HG03439 (cell line): ENCODE data around the gene PTPRD.
"Not testable (repeated sequence)": the region's sequence is repeated elsewhere in the genome, so short reads cannot be mapped to it uniquely, and the experiment has no call there.

Experiments used
- ATAC-seq: cut with Tn5 transposase; IDR thresholded peaks from one replicate; pipeline ENCODE4 v1.9.1; 2021; ENCODE audit warnings: mild to moderate bottlenecking, moderate library complexity; ENCODE audit not compliant: unreplicated experiment

PTPRD gene

DNA sequence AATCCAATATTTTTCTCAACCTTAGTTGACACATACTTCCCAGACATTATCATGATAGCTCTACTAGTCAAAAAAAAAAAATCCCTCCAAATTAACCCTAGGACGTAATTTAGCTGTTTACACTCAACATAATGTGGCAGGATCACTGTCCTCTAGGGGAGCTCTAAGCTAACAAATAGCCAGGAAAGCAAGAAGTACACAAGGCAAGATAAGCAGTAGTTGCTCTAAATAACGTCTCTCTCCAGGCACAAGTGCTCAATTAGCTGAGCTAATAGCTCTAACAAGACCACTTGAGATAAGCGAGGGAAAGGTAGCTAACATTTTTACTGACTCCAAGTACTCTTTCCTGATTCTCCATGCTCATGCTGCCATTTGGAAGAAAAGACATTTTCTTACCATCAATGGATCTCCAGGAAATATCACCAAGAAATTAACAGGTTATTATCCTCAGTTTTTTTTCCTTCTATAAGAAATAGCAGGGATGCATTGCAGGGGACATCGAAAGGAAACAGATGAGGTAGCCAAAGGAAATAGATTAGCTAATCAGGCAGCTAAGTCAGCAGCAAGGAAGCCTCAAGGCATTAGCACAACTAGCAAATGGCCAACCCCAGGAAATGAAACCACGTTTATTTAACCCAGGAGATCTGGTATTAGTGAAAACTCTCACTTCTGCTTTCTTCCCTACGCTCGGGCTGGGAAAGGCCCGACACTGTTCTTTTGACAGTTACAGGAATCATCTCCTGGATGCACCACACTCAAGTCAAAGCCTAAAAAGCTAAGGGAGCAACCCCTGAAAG, 614.1 kb downstream of the PTPRD start:
- no peak for ATAC-seq

GRCh38 chr9:9997585-9997984, 615.2 kb downstream of the PTPRD start:
- ATAC-seq = no peak

DNA sequence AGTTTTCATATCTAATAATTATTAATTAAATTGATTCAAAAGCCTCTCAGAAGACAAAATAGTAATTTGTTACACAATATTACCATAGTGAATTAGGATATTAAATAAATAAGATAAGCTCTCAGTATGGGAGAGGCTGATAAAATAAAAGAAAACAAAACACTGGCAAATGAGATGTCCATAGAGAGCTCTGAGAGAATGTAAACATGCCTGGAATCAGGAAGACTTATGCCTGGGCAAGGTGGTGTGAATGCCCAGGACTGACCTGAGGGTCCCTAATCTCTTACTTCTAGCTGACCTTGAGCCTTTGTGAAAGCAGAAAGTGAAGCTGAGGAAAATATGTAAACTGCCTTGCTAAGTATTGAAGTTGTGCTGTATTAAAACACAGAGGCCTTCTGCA, 616.5 kb downstream of the PTPRD start:
- no peak for ATAC-seq

- no peak for ATAC-seq
Observed at GRCh38 chr9:9992936-9993335, 619.9 kb downstream of the PTPRD start.

DNA sequence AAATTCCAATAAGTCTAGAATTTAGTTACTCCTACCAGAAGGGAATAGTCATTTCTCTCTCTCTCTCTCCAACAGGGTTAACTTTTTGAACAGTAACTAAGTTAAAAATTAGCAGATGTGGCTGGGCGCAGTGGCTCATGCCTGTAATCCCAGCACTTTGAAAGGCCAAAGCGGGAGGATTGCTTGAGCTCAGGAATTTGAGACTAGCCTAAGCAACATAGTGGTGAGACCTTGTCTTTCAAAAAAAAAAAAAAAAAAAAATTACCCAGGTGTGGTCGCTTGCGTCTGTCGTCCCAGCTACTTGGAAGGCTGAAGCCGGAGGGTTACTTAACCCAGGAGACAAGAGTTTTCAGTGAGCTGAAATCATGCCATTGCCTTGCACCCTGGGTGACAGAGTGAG, 639.7 kb downstream of the PTPRD start:
- no peak for ATAC-seq

DNA sequence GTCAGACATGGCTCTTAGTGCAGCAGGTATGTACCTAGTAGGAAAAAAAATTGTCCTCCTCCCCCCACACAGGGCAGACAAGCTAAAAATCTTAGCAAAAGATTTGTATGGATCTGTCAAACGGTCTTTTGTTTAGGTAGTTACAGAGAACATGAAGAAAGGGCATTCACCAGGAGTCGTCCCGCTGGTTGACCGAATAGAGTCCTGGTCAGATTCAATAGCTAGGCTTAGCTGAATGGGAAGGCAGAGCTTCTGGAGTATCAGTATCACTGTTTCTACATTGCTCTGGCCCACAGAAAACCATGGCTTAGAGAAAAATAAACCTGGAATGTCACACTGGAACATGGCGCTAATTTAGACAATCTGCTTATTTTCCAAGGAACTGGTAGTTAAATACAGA, 642.3 kb downstream of the PTPRD start:
- ATAC-seq = no peak

DNA sequence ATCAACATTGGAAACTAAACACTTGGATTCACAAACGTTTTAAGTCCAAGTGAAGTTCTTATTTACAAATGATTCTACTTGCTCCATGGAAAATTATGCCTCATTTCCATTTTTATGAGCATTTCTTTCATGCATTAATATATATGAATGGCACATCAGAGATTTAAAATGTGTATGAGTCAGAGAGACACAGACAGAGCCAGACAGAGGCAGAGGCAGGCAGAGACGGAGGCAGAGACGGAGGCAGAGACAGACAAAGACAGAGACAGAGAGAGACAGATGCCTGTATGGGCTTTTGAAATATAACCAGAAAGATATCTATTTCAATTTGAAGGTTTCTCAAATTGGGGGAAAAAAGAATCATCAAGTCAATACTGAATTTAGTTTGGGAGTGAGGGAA, 649.0 kb downstream of the PTPRD start:
- no peak for ATAC-seq

DNA sequence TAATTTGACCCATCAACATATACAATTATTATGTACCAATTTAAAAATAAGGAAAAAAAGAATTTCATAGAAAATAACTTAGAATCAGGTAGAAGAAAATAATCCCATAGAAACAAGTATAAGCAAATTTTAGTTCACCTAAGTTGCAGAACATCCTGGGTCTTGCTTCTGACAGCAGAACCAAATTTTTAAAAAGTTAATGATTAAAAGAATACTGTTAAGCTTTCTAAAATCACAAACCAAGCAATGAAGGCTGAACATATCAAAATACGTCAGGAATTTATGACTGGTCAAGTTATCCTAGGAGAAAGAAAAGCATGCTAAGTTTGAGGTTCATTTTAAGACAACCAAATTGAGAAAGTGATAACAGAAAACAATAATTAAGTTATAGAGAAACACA, 650.9 kb downstream of the PTPRD start:
- no peak for ATAC-seq

GRCh38 chr9:9961487-9961886, 651.3 kb downstream of the PTPRD start:
- ATAC-seq = no peak

DNA sequence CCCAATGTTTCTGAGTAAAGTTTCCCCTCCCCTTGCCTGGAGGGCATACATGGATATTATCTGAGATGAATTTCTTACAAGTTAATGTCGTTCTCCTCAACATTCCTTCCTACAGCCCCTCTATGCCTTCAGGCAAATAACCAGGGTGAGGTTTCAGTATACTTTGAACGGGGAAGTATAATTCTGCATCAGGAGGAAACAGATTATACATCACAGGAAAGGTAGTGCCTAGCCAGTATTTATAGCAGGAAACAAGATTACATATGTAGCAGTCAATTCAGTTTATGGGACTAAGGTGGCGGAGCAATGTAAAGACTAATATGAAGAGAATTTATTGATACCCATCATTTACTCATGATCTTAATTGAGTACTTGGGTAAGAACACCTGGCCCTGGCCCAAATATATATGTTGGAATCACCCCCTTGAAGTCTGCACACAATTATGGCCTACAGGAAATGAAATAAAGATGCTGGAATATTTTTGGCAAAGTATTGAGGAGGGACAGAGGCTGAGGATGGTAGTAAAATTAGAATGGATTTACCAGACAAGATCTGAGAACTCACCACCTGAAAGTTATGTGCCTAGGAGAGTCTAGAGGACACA, 661.1 kb downstream of the PTPRD start:
- ATAC-seq = no peak

DNA sequence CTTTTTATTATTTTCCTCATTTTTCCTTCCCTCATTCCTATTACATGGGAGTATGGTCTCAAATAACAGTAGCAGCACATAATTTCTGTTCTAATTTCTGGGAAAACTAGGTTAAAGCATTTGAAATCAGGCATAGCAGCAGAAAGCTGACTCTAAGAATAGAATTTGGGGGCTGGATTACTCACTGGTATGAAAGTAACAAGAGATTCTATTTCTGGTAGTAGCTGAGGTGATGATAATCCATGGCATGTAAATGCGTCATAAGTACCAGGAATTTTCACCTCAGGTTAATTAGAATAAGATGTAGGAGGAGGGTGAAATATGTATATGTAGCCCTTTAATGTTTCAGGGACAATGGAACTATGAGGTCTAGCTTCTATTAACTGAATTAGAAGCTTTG, 662.0 kb downstream of the PTPRD start:
- ATAC-seq = no peak

DNA sequence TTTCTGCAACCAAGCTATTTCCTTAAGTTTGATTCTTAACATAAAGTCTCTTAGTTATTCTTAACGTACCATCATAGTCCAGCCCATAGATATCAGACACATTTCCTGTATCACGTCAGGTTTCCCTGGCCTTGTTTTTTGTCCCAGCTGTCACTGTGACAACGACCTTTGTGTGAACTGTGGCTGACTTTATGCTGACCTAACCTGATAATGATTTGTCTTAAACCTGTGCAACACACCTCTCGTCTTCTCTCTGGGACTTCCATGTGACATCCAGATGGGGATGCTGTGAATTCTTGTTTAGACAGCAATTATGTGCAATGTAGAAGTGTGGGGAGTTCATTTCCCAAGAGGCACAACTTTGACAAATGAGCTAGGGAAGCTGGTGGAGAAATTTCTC, 662.8 kb downstream of the PTPRD start:
- ATAC-seq = no peak

DNA sequence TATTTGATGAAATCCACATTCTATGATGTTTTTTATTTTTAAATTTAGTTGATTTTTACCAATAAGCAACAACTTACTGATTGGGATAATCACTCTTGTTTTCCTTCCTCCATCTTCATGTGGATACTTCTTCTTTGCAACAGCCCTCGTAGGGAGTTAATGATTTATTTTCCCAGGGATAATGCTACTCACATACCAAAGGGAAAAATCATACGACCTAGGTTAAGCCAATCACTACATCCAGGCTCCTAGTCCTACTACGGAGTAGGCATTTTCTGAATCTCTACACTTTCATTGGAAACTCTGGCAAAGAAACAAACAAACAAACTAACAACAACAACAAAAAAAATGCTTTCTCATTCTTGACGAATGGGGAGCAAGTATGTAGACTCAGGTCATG, 663.4 kb downstream of the PTPRD start:
- no peak for ATAC-seq

DNA sequence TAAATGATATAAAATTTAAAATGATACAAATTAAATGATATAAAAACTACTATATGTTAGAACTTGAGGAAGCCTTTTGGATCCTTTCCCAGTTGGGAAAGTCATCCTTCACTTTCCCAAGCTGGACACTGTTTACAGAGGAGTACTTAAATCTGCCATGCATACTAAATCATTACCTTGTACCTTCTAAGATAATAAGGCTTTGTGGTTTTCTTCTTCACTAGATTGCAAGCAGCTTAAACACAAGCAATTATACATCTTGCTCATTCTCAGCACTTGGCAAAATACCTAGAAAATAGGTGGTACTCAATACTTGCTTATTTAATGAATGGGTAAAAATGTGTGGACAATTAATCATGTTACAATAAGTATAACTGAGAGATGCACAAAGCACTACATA, 666.8 kb downstream of the PTPRD start:
- no peak for ATAC-seq

- peak; percentile 81 for ATAC-seq
Observed at GRCh38 chr9:9942764-9943424, 669.9 kb downstream of the PTPRD start.

DNA sequence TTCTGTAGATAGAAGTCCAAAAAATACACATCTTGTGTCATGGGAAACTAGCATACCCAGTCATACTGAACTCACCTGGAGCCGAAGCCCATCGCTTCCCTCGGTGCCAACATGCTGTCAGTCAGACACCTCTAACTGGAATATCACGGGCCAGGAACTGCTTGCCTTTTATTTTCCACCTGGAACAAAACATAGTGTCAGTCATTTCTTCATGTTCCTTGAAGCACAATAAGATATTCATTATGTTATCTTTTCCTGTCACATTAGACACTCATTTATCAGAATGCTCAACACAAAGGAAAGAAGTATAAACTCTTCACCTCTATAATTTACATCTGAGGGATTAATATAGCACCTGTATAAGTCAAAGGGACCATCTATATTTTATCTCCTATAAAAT, 674.4 kb downstream of the PTPRD start:
- no peak for ATAC-seq

DNA sequence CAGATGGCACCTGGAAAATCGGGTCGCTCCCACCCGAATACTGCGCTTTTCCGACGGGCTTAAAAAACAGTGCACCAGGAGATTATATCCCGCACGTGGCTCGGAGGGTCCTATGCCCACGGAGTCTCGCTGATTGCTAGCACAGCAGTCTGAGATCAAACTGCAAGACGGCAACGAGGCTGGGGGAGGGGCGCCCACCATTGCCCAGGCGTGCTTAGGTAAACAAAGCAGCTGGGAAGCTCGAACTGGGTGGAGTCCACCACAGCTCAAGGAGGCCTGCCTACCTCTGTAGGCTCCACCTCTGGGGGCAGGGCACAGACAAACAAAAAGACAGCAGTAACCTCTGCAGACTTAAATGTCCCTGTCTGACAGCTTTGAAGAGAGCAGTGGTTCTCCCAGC, 681.3 kb downstream of the PTPRD start:
- ATAC-seq = not testable (repeated sequence)

GRCh38 chr9:9924376-9924775, 688.4 kb downstream of the PTPRD start:
- ATAC-seq = no peak

GRCh38 chr9:9921805-9922204, 691.0 kb downstream of the PTPRD start:
- no peak for ATAC-seq

DNA sequence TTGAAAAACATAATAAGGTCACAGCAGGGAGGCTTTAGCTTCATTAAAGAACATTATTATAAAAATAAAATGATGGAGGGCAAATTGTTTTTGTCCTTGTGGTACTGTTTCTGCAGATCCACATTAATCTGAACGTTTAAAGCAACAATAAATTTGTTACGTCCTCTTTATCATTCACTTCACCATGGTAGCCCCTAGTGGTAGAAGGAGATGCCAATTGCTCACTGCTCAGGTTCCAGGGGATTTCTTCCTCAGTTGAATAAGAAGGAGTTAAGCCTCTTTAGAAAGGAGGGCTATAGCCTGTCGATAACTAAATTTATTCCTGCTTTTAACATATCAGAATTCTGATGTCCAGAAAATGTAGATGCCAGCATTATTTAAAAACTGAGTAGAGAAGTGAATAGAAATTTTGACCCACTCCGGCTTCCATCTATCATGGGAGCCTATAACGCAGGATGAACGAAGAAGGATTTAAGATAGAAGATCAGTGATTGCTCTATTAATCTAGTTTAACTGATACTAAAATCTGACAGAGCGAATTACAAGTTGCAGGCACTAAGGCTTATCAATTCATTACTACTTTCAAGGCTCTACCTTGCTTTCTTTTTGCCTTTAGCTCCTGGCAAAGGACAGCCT, 692.3 kb downstream of the PTPRD start:
- ATAC-seq = no peak

- no peak for ATAC-seq
Observed at GRCh38 chr9:9919174-9919775, 693.5 kb downstream of the PTPRD start.
